SK-N-SH (cell line): ENCODE results near the gene S100A4. TPM values are rescaled to one million over a fixed set of nuclear protein-coding genes. Genes with fewer than 3 reads are reported as not detected.

Experiments
- CTCF ChIA-PET: fragments of 300-600, 350-600 bp; formaldehyde crosslinking; extraction: SDS; loops from one replicate; lab custom pipeline; 2021; lab: Yijun Ruan, JAX
- POLR2A ChIA-PET: fragments of 350-600 bp; sonication (Branson Sonifier 250); formaldehyde crosslinking; extraction: SDS; loops from one replicate; lab custom pipeline; 2020; ENCODE audit warnings: antibody characterized with exemption, inconsistent platforms; lab: Yijun Ruan, JAX
- DNase-seq: peaks from one replicate; pipeline ENCODE4 v3.0.0; 2012
- H2AFZ ChIP-seq: fragments of 200-600 bp; sonication (generic); 2 replicates; pipeline ENCODE4 v1.8.1; 2016; ENCODE audit warnings: antibody characterized with exemption, mild to moderate bottlenecking, low read depth
- H3F3A ChIP-seq: fragments of 200-600 bp; sonication (generic); replicated peaks from 2 replicates; pipeline ENCODE3; 2016; ENCODE audit warnings: antibody characterized with exemption, mild to moderate bottlenecking; ENCODE audit not compliant: insufficient read depth
- H3K27ac ChIP-seq, 2 experiments: fragments of 200-500 bp in 1 of 2; fragments of 200-600 bp in 1 of 2; sonication (Bioruptor generic) in 1 of 2; sonication (generic), shearing (Covaris generic) in 1 of 2; 2 replicates each; pipeline versions ENCODE4 v1.5.1 to v1.6.1; 2014 to 2016; ENCODE audit warnings: low read depth in 2 of 2, inconsistent platforms in 1 of 2, low read length in 1 of 2, mild to moderate bottlenecking in 1 of 2, mixed read lengths in 1 of 2
- H3K27me3 ChIP-seq: fragments of 200-600 bp; sonication (generic), shearing (Covaris generic); 2 replicates; pipeline ENCODE4 v1.6.1; 2016; ENCODE audit warnings: mixed run types; ENCODE audit not compliant: insufficient read depth
- H3K36me3 ChIP-seq, 2 experiments: fragments of 200-500 bp in 1 of 2; fragments of 200-600 bp in 1 of 2; sonication (Bioruptor generic) in 1 of 2; sonication (generic) in 1 of 2; replicated peaks in 1 of 2; 2 replicates each; pipeline versions ENCODE3 to v1.5.1; 2014 to 2016; ENCODE audit warnings: low read length in 1 of 2, mild to moderate bottlenecking in 1 of 2; ENCODE audit not compliant: insufficient read depth in 2 of 2, control insufficient read depth in 1 of 2
- H3K4me1 ChIP-seq, 2 experiments: fragments of 200-500 bp in 1 of 2; fragments of 200-600 bp in 1 of 2; sonication (Bioruptor generic) in 1 of 2; sonication (generic), shearing (Covaris generic) in 1 of 2; 2 replicates each; pipeline versions ENCODE4 v1.5.1 to v1.6.1; 2014 to 2016; ENCODE audit warnings: low read depth in 1 of 2, low read length in 1 of 2, mixed run types in 1 of 2; ENCODE audit not compliant: insufficient read depth in 2 of 2, control insufficient read depth in 1 of 2
- H3K4me2 ChIP-seq: fragments of 200-600 bp; sonication (generic), shearing (Covaris generic); 2 replicates; pipeline ENCODE4 v1.6.1; 2017; ENCODE audit warnings: mixed run types
- H3K4me3 ChIP-seq, 2 experiments: fragments of 200-500 bp in 1 of 2; fragments of 200-600 bp in 1 of 2; sonication (Bioruptor generic) in 1 of 2; sonication (generic), shearing (Covaris generic) in 1 of 2; 2 replicates each; pipeline versions ENCODE4 v1.5.1 to v1.8.1; 2014 to 2016; ENCODE audit warnings: low read depth in 2 of 2, inconsistent platforms in 1 of 2, low read length in 1 of 2, mild to moderate bottlenecking in 1 of 2, mixed read lengths in 1 of 2, moderate library complexity in 1 of 2
- H3K79me2 ChIP-seq: fragments of 200-600 bp; sonication (generic); 2 replicates; pipeline ENCODE4 v1.8.1; 2017; ENCODE audit warnings: mild to moderate bottlenecking; ENCODE audit not compliant: insufficient read depth
- H3K9ac ChIP-seq: fragments of 200-600 bp; sonication (generic); 2 replicates; pipeline ENCODE4 v1.6.1; 2017; ENCODE audit warnings: mixed run types
- H3K9me2 ChIP-seq: fragments of 200-600 bp; sonication (generic); 2 replicates; pipeline ENCODE4 v1.6.1; 2017; ENCODE audit warnings: mixed run types
- H3K9me3 ChIP-seq: fragments of 200-600 bp; sonication (generic); 2 replicates; pipeline ENCODE4 v1.6.1; 2017; ENCODE audit warnings: mixed run types, mild to moderate bottlenecking, moderate library complexity
- H4K20me1 ChIP-seq: fragments of 200-600 bp; sonication (generic); 2 replicates; pipeline ENCODE4 v1.6.1; 2017; ENCODE audit warnings: mild to moderate bottlenecking, mixed run types; ENCODE audit not compliant: insufficient read depth
- CHD2 ChIP-seq: fragments of 150-350 bp; IDR thresholded peaks from 2 replicates; pipeline ENCODE4 v1.6.1; 2018; ENCODE audit warnings: low read length; ENCODE audit not compliant: partially characterized antibody
- ELF1 ChIP-seq: IDR thresholded peaks from 2 replicates; pipeline ENCODE4 v1.4.0; 2012
- EP300 ChIP-seq, 2 experiments: IDR thresholded peaks; 2 replicates each; pipeline versions ENCODE4 v1.4.0 to v1.6.1; 2012; ENCODE audit warnings: borderline replicate concordance in 1 of 2, low read depth in 1 of 2, low read length in 1 of 2
- EZH2phosphoT487 ChIP-seq: fragments of 200-600 bp; sonication (generic); IDR thresholded peaks from 2 replicates; pipeline ENCODE4 v1.6.1; 2017; ENCODE audit warnings: low read depth, mixed run types, mild to moderate bottlenecking, antibody characterized with exemption, moderate library complexity, borderline replicate concordance
- FOXJ3 ChIP-seq: sonication (generic); formaldehyde crosslinking; IDR thresholded peaks from 2 replicates; pipeline ENCODE4 v1.5.1; 2020; ENCODE audit warnings: mild to moderate bottlenecking, missing genetic modification reagents
- FOXM1 ChIP-seq: IDR thresholded peaks from 2 replicates; pipeline ENCODE4 v1.4.0; 2012; ENCODE audit warnings: low read depth, mild to moderate bottlenecking
- GABPA ChIP-seq: IDR thresholded peaks from 2 replicates; pipeline ENCODE4 v1.4.0; 2012; ENCODE audit warnings: low read depth, mild to moderate bottlenecking
- GATA2 ChIP-seq: sonication (generic); formaldehyde crosslinking; IDR thresholded peaks from 2 replicates; pipeline ENCODE4 v1.5.0; 2020; ENCODE audit warnings: mild to moderate bottlenecking, missing genetic modification reagents
- JUND ChIP-seq: IDR thresholded peaks from 2 replicates; pipeline ENCODE4 v1.4.0; 2012
- MEF2A ChIP-seq: IDR thresholded peaks from 2 replicates; pipeline ENCODE4 v1.4.0; 2012; ENCODE audit warnings: low read depth, borderline replicate concordance
- MXI1 ChIP-seq: IDR thresholded peaks from 2 replicates; pipeline ENCODE4 v1.6.1; 2012; ENCODE audit warnings: mild to moderate bottlenecking, low read depth, low read length, improper control_type of control experiment
- NFIC ChIP-seq: IDR thresholded peaks from 2 replicates; pipeline ENCODE4 v1.4.0; 2012; ENCODE audit warnings: borderline replicate concordance
- NRF1 ChIP-seq: IDR thresholded peaks from 2 replicates; pipeline ENCODE4 v1.6.1; 2012; ENCODE audit warnings: low read depth, mild to moderate bottlenecking, low read length
- POLR2AphosphoS5 ChIP-seq: IDR thresholded peaks from 2 replicates; pipeline ENCODE4 v1.6.1; 2012; ENCODE audit warnings: low read depth, low read length
- RAD21 ChIP-seq: IDR thresholded peaks from 2 replicates; pipeline ENCODE4 v1.6.1; 2012; ENCODE audit warnings: mild to moderate bottlenecking, low read length
- RCOR1 ChIP-seq: fragments of 150-350 bp; IDR thresholded peaks from 2 replicates; pipeline ENCODE4 v1.6.1; 2017; ENCODE audit warnings: antibody characterized with exemption, low read length
- RFX5 ChIP-seq: IDR thresholded peaks from 2 replicates; pipeline ENCODE4 v1.6.1; 2012; ENCODE audit warnings: mild to moderate bottlenecking, improper control_type of control experiment, low read length
- RXRA ChIP-seq: IDR thresholded peaks from 2 replicates; pipeline ENCODE4 v1.4.0; 2012; ENCODE audit warnings: low read depth, mild to moderate bottlenecking, borderline replicate concordance
- SMC3 ChIP-seq: IDR thresholded peaks from 2 replicates; pipeline ENCODE4 v1.6.1; 2012; ENCODE audit warnings: low read depth, low read length, improper control_type of control experiment
- TAF1 ChIP-seq: IDR thresholded peaks from 2 replicates; pipeline ENCODE4 v1.6.1; 2012; ENCODE audit warnings: low read depth, mild to moderate bottlenecking, low read length, moderate library complexity, borderline replicate concordance
- USF2 ChIP-seq: fragments of 150-350 bp; IDR thresholded peaks from 2 replicates; pipeline ENCODE4 v1.6.1; 2017; ENCODE audit warnings: antibody characterized with exemption, low read length, low read depth, borderline replicate concordance
- YY1 ChIP-seq: IDR thresholded peaks from 2 replicates; pipeline ENCODE4 v1.4.0; 2012; ENCODE audit warnings: low read depth, mild to moderate bottlenecking
- WGBS: methylation state at CpG from one replicate; pipeline ENCODE4 v1.1.6; 2017; ENCODE audit warnings: low lambda C conversion rate; 5-methylcytosine and 5-hydroxymethylcytosine counted together
- polyA plus RNA-seq, 3 experiments: library from polyadenylated mRNA; depleted of rRNA; stranded (reverse); fragments of >200 nt; gene quantifications; 2 replicates each; pipeline ENCODE4 v1.2.3, GENCODE V29; 2012
- TF ChIP-seq, protein P1 (sequence below): IDR thresholded peaks from 2 replicates; pipeline ENCODE4 v1.4.0; 2012; ENCODE audit warnings: low read depth, borderline replicate concordance
- TF ChIP-seq, protein P2 (sequence below): fragments of 150-350 bp; IDR thresholded peaks from 2 replicates; pipeline ENCODE4 v1.6.1; 2016; ENCODE audit warnings: mild to moderate bottlenecking, low read depth, low read length

The S100A4 gene
- polyA plus RNA-seq, 1 of the 3 experiments (the other 2 are of a cell fraction), result 25.4 TPM

GRCh38 chr1:153546371-153546770 is 765 bp upstream of the S100A4 start:
- Histone ChIP-seq H3K4me1 (peaks cover 58 to 65% of the 10 kb centered on the region in 2 experiments; a peak in 3 of 4 replicates), H3K27me3 (no peaks in the 10 kb centered on the region), H3K27ac (peak overlapping the region in 1 of 2 experiments; percentile 76; a peak in 3 of 4 replicates), H3F3A (peaks cover 7% of the 10 kb centered on the region), H2AFZ (no peak overlapping the region), H3K9me2 (no peaks in the 10 kb centered on the region), H3K79me2 (no peaks in the 10 kb centered on the region), H3K4me3 (no peak overlapping the region), H4K20me1 (no peaks in the 10 kb centered on the region), H3K36me3 (no peaks in the 10 kb centered on the region), H3K9me3 (no peaks in the 10 kb centered on the region), H3K4me2 (no peak overlapping the region; the same call in 1 of the 2 replicates), H3K9ac (no peak overlapping the region)
- WGBS, result 89% methylated on average over 8 of the region's 8 CpGs
- TF ChIP-seq GATA2 (CRISPR knock-in tag) (no peak), JUND (no peak), RAD21 (no peak), FOXJ3 (CRISPR knock-in tag) (no peak), NFIC (no peak), CHD2 (no peak), EZH2phosphoT487 (no peak), EP300 (IDR thresholded peaks at IDR 0.05; ENCODE audit: borderline replicate concordance in 1 of 2, low read depth in 1 of 2, low read length in 1 of 2) (no peak), GABPA (no peak), RXRA (no peak), NRF1 (no peak), FOXM1 (no peak), ELF1 (no peak)
- TF ChIP-seq, protein P1, sequence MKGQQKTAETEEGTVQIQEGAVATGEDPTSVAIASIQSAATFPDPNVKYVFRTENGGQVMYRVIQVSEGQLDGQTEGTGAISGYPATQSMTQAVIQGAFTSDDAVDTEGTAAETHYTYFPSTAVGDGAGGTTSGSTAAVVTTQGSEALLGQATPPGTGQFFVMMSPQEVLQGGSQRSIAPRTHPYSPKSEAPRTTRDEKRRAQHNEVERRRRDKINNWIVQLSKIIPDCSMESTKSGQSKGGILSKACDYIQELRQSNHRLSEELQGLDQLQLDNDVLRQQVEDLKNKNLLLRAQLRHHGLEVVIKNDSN, result no peak
- TF ChIP-seq, protein P2, sequence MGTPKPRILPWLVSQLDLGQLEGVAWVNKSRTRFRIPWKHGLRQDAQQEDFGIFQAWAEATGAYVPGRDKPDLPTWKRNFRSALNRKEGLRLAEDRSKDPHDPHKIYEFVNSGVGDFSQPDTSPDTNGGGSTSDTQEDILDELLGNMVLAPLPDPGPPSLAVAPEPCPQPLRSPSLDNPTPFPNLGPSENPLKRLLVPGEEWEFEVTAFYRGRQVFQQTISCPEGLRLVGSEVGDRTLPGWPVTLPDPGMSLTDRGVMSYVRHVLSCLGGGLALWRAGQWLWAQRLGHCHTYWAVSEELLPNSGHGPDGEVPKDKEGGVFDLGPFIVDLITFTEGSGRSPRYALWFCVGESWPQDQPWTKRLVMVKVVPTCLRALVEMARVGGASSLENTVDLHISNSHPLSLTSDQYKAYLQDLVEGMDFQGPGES, result no peak
- ChIA-PET POLR2A (interaction anchor here (1.2 kb wide), 1 partner anchor 11 kb away, joined by 4 read pairs; the partner anchor contains the start of gene S100A6), CTCF (interaction anchor here (1.7 to 11.8 kb wide), 3 partner anchors 11 to 36 kb away, joined by 5 to 62 read pairs (median 20); no protein-coding TSS in a partner anchor)
- no peak for DNase-seq

DNA sequence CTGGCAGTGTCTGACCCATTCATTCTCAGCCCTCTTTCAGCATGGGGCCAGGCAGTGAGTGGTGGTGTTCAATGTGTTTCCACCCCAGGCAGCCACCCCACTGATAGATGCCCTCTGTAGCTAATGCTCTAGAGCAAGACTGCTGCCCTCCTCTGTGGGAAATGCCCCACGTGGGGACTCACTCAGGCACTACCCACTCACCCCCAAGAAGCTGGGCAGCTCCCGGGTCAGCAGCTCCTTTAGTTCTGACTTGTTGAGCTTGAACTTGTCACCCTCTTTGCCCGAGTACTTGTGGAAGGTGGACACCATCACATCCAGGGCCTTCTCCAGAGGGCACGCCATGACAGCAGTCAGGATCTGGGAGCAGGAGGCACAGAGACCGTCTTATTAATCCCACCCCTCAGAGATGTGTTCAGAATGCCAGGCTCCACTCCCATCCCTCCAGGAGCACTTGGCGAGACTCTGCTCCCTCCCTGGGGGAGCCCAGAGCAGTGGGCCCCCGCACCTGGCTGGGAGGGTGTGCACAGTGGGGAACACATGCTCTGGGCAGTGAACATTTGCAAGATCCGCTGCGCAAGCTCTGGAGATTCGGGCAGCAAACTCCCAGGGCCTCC is 1.0 kb downstream of the S100A4 start:
- Histone ChIP-seq H3K79me2 (no peaks in the 10 kb centered on the region), H3K36me3 (no peaks in the 10 kb centered on the region), H3K27me3 (no peaks in the 10 kb centered on the region), H3K27ac (peak overlapping the region; percentile 72 to 76), H4K20me1 (no peaks in the 10 kb centered on the region), H3K9me2 (no peaks in the 10 kb centered on the region), H3K4me3 (no peak overlapping the region), H3K9me3 (no peaks in the 10 kb centered on the region), H3K9ac (peak overlapping the region; percentile 38; the same call in 1 of the 2 replicates), H2AFZ (peak overlapping the region; percentile 60), H3K4me1 (peaks cover 53 to 62% of the 10 kb centered on the region in 2 experiments; a peak in 3 of 4 replicates), H3K4me2 (peak overlapping the region; percentile 67), H3F3A (peaks cover 7% of the 10 kb centered on the region)
- ChIA-PET POLR2A (interaction anchor here (1.8 kb wide), 1 partner anchor 9 kb away, joined by 12 read pairs; the partner anchor contains the start of gene S100A6), CTCF (interaction anchor here (0.8 to 11.8 kb wide), 5 partner anchors 8 to 49 kb away, joined by 3 to 62 read pairs (median 4); partner anchors contain the start of gene S100A6)
- 76% methylated on average over 9 of the region's 10 CpGs for WGBS
- DNase-seq, result peak; percentile 13
- TF ChIP-seq EP300 (IDR thresholded peaks at IDR 0.05; ENCODE audit: borderline replicate concordance in 1 of 2, low read depth in 1 of 2, low read length in 1 of 2), result no peak
- no peak for TF ChIP-seq MEF2A
- no peak for TF ChIP-seq FOXJ3 (CRISPR knock-in tag)
- TF ChIP-seq TAF1, result no peak
- no peak for TF ChIP-seq POLR2AphosphoS5
- no peak for TF ChIP-seq MXI1
- no peak for TF ChIP-seq GATA2 (CRISPR knock-in tag)
- TF ChIP-seq YY1, result no peak
- no peak for TF ChIP-seq RCOR1
- TF ChIP-seq EZH2phosphoT487, result no peak
- TF ChIP-seq SMC3, result no peak
- TF ChIP-seq GABPA, result no peak
- TF ChIP-seq USF2, result no peak
- TF ChIP-seq RFX5, result no peak
- TF ChIP-seq FOXM1, result no peak
- TF ChIP-seq NRF1, result no peak
